Measurements from ENCODE around the gene TMEM117.
A peak's percentile ranks its signal among the peaks of the same experiment; 100 is the strongest.

Gene TMEM117

DNA sequence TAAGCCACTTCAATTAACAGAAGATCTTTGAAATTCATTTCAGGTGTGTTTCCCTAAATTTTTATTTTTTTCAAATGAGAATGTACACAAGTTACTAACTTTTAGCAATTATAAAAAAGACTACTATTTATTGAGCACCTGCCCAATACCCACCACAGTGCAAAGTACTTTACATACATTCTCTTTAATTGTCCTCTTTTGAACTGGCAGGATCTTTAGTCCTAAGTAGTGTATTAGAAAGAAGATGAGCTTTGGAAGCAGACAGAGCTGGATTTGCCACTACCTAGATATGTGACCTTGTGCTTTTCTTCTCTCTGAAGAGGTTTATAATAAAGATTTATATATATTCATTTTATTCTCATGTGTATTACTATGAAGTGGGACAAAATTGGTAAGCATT, 63.7 kb downstream of the TMEM117 start (continued):
- TF ChIP-seq ISL1 (CRISPR knock-in tag; IDR thresholded peaks at IDR 0.05) (no peak), ZFP3 (CRISPR knock-in tag; IDR thresholded peaks at IDR 0.05) (no peak), ZNF565 (CRISPR knock-in tag; conservative IDR thresholded peaks at IDR 0.05; ENCODE audit: low read depth) (no peak), OSR1 (CRISPR knock-in tag; IDR thresholded peaks at IDR 0.05) (no peak)
- TF ChIP-seq, protein P1, sequence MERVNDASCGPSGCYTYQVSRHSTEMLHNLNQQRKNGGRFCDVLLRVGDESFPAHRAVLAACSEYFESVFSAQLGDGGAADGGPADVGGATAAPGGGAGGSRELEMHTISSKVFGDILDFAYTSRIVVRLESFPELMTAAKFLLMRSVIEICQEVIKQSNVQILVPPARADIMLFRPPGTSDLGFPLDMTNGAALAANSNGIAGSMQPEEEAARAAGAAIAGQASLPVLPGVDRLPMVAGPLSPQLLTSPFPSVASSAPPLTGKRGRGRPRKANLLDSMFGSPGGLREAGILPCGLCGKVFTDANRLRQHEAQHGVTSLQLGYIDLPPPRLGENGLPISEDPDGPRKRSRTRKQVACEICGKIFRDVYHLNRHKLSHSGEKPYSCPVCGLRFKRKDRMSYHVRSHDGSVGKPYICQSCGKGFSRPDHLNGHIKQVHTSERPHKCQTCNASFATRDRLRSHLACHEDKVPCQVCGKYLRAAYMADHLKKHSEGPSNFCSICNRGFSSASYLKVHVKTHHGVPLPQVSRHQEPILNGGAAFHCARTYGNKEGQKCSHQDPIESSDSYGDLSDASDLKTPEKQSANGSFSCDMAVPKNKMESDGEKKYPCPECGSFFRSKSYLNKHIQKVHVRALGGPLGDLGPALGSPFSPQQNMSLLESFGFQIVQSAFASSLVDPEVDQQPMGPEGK (CRISPR knock-in tag; IDR thresholded peaks at IDR 0.05; ENCODE audit: borderline replicate concordance), result no peak

DNA sequence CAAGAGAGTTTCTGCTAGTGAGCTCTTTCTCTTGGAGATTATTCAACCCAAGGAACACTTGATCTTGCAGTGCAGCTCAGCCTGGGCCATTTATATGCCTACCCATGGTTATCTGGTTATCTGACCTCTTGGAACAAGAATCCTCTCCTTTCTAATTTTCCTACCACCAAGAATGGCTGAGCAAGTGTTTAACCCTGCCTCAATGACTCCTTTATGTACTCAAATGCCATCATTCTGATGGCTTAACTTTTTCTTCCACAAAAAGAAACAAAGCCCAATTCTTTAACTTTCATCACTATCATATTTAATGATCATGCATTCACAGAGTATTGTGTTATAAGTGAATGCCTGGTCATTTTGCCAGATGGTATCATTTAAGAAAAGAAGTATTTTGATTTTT, 67.8 kb downstream of the TMEM117 start:
- TF ChIP-seq ISL1 (CRISPR knock-in tag; IDR thresholded peaks at IDR 0.05), result no peak
- no peak for TF ChIP-seq ARNTL (CRISPR knock-in tag; IDR thresholded peaks at IDR 0.05; ENCODE audit: borderline replicate concordance, low read depth)
- TF ChIP-seq, protein P1 (CRISPR knock-in tag; IDR thresholded peaks at IDR 0.05; ENCODE audit: borderline replicate concordance), result no peak
- no peak for ATAC-seq

DNA sequence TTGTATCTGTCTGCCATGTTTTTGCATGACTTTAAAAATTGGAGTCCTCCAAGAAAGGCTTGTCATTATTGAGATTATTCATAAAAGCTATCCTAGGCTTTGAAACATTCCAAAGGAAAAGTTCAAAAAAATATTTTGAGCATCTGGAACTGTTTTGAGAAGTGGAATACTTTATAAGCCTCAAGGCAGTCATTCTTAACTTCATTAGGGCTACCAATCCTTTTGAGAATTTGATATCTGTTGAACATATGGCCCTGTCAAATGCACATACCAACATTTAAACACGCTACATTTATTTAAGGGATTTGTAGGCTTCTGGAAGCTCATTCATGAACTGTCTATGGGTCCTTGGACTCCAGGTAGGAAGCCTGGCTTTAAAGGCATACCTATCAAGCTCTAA, 77.0 kb downstream of the TMEM117 start:
- peak; percentile 69 for TF ChIP-seq TCF4 (CRISPR knock-in tag; IDR thresholded peaks at IDR 0.05; ENCODE audit: borderline replicate concordance)
- no peak for TF ChIP-seq OSR1 (CRISPR knock-in tag; IDR thresholded peaks at IDR 0.05)
- no peak for ATAC-seq

DNA sequence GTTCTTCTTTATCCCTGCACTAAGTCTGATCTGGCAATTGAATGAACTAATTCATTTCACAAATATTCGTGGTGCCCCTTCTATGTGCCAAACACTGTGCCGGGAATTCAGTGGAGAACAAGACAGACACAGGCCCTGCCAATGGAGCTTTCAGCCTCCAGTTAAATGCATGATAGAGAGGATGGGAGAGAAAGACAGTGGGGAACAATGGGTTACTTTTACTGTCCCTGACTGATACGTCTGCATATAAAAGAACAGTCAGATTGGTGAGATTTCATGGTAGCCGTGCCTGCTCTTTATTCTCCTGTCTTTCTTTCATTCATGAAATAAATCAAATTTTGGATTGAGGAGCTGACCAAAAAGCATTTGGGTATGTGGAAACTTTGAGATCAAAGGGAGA, 78.5 kb downstream of the TMEM117 start:
- no peak for ATAC-seq
- TF ChIP-seq TCF4 (CRISPR knock-in tag; IDR thresholded peaks at IDR 0.05; ENCODE audit: borderline replicate concordance), result no peak
- no peak for TF ChIP-seq ARNTL (CRISPR knock-in tag; IDR thresholded peaks at IDR 0.05; ENCODE audit: borderline replicate concordance, low read depth)
- TF ChIP-seq OSR1 (CRISPR knock-in tag; IDR thresholded peaks at IDR 0.05), result no peak
- TF ChIP-seq, protein P2, sequence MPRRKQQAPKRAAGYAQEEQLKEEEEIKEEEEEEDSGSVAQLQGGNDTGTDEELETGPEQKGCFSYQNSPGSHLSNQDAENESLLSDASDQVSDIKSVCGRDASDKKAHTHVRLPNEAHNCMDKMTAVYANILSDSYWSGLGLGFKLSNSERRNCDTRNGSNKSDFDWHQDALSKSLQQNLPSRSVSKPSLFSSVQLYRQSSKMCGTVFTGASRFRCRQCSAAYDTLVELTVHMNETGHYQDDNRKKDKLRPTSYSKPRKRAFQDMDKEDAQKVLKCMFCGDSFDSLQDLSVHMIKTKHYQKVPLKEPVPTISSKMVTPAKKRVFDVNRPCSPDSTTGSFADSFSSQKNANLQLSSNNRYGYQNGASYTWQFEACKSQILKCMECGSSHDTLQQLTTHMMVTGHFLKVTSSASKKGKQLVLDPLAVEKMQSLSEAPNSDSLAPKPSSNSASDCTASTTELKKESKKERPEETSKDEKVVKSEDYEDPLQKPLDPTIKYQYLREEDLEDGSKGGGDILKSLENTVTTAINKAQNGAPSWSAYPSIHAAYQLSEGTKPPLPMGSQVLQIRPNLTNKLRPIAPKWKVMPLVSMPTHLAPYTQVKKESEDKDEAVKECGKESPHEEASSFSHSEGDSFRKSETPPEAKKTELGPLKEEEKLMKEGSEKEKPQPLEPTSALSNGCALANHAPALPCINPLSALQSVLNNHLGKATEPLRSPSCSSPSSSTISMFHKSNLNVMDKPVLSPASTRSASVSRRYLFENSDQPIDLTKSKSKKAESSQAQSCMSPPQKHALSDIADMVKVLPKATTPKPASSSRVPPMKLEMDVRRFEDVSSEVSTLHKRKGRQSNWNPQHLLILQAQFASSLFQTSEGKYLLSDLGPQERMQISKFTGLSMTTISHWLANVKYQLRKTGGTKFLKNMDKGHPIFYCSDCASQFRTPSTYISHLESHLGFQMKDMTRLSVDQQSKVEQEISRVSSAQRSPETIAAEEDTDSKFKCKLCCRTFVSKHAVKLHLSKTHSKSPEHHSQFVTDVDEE (CRISPR knock-in tag; IDR thresholded peaks at IDR 0.05), result no peak
- TF ChIP-seq, protein P3, sequence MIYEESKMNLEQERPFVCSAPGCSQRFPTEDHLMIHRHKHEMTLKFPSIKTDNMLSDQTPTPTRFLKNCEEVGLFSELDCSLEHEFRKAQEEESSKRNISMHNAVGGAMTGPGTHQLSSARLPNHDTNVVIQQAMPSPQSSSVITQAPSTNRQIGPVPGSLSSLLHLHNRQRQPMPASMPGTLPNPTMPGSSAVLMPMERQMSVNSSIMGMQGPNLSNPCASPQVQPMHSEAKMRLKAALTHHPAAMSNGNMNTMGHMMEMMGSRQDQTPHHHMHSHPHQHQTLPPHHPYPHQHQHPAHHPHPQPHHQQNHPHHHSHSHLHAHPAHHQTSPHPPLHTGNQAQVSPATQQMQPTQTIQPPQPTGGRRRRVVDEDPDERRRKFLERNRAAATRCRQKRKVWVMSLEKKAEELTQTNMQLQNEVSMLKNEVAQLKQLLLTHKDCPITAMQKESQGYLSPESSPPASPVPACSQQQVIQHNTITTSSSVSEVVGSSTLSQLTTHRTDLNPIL (CRISPR knock-in tag; IDR thresholded peaks at IDR 0.05; ENCODE audit: low read depth), result no peak
- no peak for TF ChIP-seq ZNF565 (CRISPR knock-in tag; conservative IDR thresholded peaks at IDR 0.05; ENCODE audit: low read depth)
- no peak for TF ChIP-seq CSDC2 (CRISPR knock-in tag; IDR thresholded peaks at IDR 0.05)
- TF ChIP-seq PPARA (CRISPR knock-in tag; IDR thresholded peaks at IDR 0.05; ENCODE audit: borderline replicate concordance), result no peak
- TF ChIP-seq BACH2 (CRISPR knock-in tag; IDR thresholded peaks at IDR 0.05; ENCODE audit: borderline replicate concordance), result no peak
- no peak for TF ChIP-seq RARB (CRISPR knock-in tag; IDR thresholded peaks at IDR 0.05)
- TF ChIP-seq, protein P4, sequence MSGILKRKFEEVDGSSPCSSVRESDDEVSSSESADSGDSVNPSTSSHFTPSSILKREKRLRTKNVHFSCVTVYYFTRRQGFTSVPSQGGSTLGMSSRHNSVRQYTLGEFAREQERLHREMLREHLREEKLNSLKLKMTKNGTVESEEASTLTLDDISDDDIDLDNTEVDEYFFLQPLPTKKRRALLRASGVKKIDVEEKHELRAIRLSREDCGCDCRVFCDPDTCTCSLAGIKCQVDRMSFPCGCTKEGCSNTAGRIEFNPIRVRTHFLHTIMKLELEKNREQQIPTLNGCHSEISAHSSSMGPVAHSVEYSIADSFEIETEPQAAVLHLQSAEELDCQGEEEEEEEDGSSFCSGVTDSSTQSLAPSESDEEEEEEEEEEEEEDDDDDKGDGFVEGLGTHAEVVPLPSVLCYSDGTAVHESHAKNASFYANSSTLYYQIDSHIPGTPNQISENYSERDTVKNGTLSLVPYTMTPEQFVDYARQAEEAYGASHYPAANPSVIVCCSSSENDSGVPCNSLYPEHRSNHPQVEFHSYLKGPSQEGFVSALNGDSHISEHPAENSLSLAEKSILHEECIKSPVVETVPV (CRISPR knock-in tag; IDR thresholded peaks at IDR 0.05), result no peak
- no peak for TF ChIP-seq ESRRG (CRISPR knock-in tag; IDR thresholded peaks at IDR 0.05)
- TF ChIP-seq ZFP30 (CRISPR knock-in tag; IDR thresholded peaks at IDR 0.05), result no peak
- TF ChIP-seq, protein P1 (CRISPR knock-in tag; IDR thresholded peaks at IDR 0.05; ENCODE audit: borderline replicate concordance), result no peak
- no peak for TF ChIP-seq ZNF70 (CRISPR knock-in tag; IDR thresholded peaks at IDR 0.05)
- TF ChIP-seq SNAI2 (CRISPR knock-in tag; IDR thresholded peaks at IDR 0.05), result no peak

All from SK-N-SH treated with all-trans-retinoic acid at 6 μM for 48 hours (cell line).